Endometrium (tissue), 2 donors: ENCODE measurements around the gene AOPEP.
"Not testable (repeated sequence)": the region's sequence is repeated elsewhere in the genome, so short reads cannot be mapped to it uniquely, and the experiment has no call there.

Source experiments
- FAIRE-seq: peaks from 2 replicates; lab custom pipeline; 2012; peaks lifted over from hg19 to GRCh38; lab: Jason Lieb, UNC
- donor health status: control.
- donor health status: control.

Gene AOPEP

DNA sequence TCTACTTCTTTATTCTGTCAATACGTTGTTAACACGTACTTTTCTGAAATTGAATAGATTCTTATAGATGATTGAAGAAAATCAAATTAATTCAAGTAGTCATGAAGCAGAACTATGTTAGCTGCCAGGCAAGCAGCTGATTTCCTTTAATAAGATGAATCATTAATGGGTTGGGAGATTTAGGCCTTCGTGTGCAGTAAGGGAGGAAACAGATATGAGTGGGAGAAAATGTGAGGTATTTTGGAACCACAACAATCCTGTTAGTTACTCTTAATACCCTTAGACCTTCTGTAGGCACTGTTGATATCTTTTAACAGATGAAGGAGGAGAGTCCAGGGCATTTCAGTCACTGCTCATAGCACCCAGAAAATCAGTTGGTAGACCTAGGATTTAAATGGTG, 121.0 kb downstream of the AOPEP start:
- FAIRE-seq, result no peak

DNA sequence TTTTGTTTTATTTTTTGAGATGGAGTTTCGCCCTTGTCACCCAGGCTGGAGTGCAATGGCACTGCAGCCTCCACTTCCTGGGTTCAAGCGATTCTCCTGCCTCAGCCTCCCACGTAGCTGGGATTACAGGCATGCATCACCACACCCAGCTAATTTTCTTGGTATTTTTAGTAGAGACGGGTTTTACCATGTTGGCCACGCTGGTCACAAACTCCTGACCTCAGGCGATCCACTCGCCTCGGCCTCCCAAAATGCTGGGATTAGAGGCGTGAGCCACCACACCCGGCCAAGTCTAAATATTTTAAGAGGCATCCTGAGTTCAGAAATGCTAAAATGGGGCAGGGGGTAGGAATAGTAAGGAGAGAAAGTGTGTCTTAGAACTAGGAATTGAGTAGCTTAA, 122.3 kb downstream of the AOPEP start:
- not testable (repeated sequence) for FAIRE-seq

DNA sequence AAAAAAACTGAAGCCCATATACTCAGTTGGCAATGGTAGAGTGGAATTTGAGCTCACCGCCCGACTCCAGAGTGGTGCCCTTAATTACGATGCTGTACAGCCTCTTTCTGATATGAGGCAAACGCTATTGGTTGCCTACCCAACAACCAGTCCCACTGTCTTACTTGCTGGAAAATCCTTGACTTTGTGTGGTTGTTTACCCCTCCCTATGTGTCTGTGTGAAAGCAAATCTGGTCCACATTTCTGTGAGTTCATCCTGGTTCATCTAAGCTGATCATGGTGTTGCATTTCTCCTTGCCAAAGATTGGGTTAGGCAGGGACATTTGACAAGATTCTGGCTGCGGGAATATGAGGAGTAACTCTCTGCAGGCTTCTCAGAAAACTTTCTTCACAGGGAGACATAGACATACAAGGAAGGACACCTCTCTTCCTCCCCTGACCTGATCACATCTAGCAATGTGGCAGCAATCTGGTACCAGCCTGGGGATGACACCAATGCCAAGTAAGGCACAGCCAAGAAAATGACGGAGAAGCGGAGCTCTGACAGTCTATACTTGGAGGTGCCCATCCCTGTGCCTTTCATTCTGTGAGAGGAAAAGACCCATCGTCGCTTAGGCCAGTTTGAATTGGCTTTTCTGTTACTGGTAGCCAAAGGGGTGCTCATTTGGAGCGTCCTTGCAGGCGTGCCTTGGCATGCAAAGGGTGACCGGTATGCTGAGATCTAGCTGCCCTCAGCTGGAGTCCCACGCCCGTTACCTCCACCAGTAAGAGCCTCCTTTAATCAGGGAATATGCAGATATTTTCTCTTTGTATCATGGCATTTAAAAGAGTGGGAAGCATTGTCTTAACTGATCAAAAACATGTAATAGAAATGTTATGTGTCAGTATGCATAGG, 124.3 kb downstream of the AOPEP start:
- no peak for FAIRE-seq

DNA sequence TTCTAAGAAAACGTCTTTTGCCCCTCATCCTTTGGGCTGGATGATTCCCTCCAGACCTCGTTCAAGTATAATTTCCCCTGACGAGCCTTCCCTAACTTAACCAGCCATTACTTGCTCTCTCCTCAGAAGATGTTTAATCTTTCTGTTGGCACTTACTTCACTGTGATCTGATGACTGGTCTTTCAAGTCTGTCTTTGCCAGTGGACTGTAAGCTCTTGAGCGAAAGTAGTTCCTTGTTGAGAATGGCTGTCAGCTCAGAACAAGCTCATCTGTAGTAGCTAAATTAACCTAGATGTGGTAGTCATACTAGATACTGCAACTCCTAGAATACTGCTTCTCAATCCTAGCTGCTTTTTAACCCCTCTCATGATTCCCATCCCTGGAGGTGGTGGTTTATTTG, 125.0 kb downstream of the AOPEP start:
- FAIRE-seq, result no peak

DNA sequence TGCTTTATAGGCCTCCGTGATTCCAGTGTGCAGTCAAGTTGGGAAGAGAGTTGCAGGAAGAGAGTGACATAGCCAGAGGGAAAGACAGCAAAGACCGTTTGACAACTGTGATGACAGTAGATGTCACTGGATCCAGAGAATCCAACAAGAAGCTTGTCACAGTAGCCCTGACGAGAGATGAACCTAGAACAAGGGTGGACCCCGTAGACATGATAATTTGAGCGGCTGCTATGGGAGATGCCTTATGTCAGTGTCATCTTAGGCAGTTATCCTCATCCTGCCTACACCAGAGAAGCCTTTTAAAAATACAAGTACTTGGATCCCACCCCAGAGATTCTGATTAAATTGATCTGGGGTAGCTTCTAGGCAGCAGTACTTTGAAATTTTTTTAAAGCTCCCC, 125.4 kb downstream of the AOPEP start:
- FAIRE-seq, result no peak

DNA sequence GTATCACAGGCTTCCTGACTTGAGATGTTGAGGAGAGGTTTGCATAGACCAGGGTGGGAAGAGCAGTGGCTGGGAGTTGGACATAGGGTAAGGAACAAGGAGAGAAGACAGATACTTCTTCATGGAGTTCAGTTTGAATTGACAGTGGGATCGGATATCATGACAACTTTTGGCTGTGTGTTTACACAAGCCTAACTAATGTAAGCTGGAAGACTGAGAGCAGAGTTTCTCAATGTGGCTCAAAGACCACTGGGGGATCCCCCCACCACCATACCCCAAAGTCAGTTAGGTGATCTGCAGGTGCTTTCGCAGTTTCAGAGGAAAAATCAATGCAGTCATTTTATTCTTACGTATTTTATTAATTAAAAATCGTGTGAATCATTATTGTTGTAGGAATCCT, 125.9 kb downstream of the AOPEP start:
- no peak for FAIRE-seq

DNA sequence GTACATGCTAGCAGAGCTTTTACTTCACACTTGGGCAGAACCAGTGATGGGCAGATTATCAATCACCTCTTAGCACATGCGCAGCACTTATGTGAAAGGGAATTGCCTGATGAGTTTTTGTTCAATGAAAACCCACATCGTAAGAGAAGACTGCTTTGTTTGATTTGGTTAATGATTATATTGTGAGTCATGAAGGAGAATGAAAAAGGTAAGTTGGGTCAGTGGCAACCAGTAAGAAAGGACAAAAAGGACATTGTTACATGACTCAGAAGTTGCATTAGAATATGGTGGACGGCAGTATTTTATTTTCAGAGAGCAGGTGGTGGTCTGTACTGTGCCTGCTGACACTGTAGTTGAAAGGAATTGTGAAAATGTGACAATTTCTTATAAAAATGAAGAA, 127.4 kb downstream of the AOPEP start:
- FAIRE-seq, result no peak

DNA sequence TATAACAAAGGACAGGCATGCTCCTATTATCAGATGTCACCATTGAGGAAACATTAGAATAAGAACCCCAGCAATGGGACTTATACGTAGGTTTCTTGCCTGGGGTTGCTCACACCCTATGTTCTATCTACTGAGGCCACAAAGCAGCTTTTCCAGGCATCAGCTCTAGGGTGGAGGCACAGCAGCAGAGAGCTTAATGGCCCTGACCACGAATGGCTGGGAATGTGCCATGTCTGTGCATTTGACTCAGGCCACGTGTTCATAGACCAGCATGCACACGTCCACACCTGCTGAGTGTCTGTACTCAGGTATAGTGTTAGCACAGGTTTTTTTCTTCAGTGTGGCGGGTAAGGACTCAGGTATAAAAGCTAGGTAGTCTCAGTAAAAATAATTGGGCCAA, 129.4 kb downstream of the AOPEP start:
- FAIRE-seq, result no peak

DNA sequence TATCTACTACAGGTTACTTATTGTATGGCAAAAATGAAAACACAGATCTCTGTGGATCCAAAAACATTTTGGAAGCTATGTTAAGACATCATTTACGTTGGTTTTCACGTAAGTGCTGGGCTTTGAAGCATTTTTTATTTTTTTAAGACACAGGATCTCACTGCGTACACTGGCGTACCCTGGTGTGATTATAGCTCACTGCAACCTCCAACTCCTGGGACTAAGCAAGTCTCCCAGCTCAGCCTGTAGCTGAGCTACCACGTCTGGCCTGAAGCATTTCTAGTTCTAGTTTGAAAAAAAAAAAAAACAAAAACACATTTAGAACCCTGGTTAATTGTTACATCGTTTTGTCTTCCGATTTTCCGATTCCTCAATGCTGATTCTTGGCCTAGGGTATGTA, 131.3 kb downstream of the AOPEP start:
- FAIRE-seq, result no peak

DNA sequence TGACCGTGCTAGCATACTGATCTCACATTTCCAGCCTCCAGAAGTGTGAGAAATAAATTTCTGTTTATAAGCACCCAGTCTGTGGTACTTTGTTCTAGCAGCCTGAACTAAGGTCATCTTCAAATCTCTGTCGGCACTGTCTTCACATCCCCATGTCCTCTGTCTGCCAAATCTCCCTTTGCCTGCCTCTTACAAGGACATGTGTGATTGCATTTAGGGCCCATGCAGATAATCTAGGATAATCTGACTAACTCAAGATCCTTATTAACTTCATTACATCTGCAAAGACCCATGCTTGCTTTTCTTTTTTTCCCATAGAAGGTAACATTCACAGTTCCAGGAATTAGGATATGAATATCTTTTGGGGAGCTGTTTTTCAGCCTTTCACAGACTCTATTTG, 132.7 kb downstream of the AOPEP start:
- FAIRE-seq, result no peak

DNA sequence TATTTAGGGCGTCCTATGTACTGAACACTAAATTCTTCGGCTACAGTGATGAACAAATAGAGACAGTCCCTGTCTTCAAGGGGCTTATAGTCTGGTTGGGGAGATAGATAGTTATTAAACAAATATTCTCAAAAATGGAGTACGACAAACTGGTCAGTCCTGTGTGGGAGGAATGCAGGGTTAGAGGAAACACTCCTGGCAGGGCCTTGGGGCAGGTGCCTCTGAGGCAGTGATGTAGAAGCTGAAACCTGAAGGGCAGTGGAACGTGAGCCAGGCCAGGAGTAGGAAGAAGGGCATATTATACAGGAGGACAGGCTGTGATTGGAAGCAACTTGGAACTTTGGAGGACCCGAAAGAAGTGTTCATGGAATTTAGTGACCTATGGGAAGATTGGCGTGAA, 133.4 kb downstream of the AOPEP start:
- no peak for FAIRE-seq

DNA sequence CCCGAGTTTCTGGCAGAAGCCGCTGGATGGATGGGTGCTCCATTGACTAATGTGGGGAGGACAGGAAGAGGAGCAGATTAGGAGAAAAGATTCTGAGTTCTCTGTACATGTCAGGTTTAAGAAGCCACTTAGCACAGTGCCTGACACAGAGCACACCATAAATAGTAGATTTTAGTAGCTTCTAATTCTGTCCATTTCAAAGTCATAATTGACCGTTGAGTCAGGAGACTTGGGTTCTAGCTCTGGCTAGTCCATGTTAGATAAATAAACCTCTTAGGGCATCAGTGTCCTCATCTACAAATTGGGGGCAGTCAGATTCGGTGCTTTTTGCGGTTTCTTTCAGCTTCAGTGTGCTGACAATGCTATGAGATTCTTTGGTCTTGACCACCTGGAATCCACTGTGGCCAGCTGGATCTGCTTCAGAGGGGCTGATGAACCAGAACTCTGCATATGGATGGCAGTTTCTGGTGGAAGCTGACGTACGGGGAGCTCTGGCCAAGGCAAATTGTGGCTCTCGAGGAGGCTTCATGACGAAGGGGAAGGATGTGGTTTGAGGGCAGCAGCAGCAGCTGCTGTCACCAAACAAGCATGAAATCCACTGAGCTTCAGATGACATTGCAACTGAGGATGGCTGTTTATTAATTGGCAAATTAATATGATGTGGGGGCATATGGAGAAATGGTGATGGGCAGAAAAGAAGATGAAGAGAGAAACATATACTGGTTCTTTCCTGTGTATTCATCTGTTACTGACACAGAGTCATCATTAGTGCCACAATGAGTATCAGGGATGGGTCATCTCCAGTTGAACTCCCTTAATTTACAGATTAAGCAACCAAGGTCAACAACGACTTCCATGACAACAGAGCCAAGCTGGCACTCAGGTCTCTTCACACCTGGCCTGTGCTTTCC, 134.4 kb downstream of the AOPEP start:
- FAIRE-seq, result no peak

DNA sequence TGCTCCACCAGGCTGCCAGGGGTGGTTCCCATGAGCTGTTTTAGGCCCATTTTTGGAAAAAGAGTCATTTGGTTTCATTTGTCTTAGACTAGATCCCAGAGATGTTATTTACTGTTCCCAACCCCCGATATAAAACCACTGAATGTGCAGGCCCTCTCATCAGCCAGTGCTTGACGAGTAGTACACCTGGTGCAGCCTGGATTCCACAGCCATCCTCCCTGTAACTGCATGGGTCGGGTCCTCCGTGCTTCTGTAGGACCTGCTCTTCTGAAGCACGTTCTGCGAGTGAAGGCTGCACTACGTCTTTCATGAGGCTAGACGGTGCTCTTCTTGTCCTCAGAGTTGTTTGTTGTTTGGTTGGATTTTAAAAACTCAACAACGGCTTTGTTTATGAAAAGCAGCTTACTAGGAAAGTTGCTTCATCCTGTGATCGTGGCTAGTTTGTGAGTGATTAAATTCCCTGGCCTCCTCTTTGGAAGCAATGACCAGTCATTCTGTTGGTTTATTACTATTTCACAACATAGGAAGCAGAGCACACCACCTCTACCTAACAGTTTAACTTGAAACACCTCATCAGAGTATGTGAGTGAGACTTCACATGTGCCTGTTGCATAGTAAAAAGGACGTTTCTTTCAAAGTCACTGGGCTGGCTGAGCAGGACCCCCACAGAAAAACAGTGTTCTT, 135.2 kb downstream of the AOPEP start:
- FAIRE-seq, result no peak

DNA sequence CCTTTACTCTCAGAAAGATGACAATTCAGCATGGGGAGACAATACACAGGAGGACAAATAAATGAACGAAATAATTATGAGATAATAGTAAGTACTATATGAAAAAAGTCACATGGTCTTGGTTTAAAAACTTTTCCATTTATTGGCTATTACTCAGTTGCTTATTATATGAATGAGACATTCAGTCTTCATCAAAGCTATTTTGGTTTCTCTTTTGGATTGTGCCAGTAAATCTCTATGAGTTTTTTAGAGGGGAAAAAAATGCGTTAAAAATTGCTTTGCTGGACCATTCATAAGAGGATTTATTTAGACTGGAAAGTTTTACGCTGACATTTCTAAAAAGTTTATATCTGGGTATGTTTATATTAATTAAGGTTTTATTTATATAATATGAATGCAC, 137.7 kb downstream of the AOPEP start:
- no peak for FAIRE-seq

DNA sequence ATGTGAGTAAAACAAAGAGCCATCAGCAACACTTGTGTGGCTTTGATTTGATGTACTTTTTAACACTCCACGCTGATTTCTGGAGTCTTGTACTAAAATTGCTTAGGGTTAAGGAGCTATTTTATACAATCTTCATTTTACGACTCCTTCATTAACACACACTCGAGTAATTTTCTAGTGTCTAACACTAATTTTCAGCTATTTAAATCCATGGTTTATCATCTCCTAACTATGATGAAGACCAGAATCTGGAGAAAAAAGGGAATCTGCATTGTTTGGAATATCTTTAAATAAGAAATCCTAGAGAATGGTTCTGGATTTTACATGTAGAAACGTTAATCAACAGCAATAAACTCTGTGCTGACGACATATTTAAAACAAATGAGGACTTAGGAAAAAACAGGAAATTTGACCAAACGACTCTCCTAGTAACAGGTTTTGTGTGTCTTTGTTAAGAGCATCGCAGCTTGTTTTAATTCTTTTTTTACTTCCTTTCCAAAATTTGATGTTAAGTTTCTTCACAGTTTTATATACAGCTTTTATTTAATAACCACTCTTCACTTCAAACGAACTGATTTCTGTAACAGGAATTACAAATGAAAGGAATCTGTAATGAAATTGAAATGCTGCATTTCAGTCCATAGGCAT, 138.5 kb downstream of the AOPEP start:
- FAIRE-seq, result peak; percentile 53

DNA sequence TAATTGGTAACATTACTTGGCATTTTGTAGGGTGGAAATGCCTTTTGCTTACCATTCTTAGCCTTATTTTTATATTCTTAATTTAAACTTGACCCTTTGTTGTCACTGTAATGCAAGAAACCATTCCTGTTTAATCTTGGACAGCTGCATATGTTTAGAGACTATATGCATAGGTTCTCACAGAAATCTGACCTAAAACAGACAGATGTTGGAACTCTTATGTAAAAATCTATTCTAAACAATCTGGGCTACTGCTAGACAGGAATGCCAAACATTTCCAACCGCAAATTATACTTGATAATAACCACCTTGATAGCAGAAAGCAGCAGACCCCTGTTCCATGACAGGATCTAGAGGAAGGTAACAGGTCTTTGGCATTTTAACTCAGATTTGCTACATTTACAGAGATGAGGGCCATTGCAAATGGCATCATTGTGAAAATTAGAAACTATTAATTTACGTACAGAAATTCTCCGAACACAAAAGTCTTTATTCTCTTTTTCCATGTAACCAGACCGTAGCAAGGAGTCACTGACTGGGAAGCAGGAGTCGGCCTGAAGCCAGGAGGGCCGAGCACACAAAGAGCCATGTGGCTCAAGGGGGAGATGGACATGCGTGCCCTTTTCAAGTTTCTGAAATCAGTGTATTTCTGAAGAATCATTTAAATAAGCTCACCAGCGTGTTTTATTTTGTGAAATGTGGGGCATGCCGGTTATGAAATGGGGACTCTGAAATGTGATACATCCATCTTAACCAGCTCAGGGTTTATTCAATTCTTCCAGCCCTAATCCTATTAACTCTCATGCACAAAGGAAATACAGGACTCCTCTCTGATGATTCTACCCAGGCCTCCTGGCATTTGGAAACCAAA, 139.3 kb downstream of the AOPEP start:
- FAIRE-seq, result no peak

DNA sequence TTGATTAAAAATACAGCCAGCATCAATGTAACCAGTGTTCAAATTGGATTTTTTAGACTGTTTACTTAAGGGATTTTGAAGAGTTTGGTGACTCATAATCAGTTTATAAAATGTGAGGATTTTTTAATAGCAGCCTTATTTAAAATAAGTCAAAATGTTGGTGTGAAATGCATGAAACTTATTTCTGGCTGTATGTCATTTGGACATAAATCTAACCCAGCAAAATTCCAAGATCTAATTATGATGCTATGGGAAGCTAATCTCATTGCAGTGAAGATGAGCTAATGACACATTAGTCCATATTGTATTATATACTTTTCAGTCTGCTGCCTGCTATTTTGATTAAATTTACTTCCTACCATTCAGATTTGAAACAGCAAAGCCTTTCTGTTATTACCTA, 140.3 kb downstream of the AOPEP start:
- no peak for FAIRE-seq

DNA sequence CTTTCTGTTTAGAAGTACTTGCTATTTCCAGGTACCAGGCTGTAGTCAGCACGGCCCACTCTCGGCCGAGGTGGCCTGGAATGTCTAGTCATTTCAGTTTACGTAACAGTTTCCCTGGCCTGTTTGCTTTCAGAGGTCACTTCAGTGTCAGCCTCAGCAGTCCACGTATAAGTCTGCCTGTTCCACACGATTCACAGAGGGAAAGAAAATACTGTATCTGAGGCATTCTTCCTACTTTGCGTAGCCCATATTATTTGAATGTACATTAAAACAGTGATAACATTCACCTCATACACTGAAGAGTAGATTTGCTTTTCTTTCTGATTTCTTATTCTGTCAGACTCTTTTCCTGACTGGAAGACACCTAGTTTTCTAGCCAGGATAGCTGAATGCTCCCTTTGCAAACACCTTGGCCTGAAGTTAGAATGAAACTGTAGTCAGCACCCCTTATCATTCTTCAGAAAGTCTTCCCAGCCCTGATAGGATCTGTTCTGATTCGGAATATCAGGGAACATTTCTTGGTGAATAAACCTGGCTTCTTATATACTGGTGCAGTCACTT, 140.9 kb downstream of the AOPEP start:
- no peak for FAIRE-seq

DNA sequence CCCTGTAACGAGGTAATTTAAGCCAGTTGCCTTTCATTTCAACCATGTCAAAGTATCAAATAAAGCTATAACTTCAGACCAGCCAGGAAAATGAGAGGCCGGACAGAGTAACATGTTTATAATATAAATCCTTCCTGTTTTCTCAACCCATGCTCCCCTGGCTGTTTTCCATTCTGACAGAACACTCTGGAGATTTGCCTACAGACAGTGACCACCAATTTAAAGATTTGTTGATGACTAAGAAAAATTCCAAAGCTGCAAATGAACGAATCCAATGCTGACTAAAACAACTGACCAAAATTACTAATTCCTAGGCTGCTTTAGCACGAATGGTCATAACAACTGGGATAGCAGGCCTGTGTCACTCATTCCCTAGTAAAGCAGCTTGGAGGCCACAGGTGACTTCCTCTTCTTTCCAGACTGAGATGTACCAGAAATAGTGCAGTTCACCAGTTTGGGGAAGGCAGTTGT, 141.4 kb downstream of the AOPEP start:
- peak; percentile 46 for FAIRE-seq

DNA sequence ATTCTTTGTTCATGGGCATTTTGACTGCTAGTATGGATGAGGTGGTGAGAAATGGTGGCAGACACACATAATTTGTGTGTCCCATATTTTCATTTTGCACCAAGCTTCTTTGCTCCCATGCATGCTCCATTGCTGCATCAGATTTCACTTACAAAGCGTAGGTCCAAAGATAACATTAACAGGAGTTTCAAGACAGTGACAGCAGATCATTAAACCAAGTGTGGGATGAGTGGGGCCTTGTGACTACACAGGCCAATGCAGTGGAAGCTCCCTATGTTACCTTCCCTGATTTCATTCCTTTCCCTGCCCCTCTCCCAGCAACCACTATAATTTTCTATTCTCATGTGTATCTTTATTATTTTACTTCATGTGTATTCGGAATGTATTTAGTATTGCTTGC, 142.0 kb downstream of the AOPEP start:
- FAIRE-seq, result no peak

DNA sequence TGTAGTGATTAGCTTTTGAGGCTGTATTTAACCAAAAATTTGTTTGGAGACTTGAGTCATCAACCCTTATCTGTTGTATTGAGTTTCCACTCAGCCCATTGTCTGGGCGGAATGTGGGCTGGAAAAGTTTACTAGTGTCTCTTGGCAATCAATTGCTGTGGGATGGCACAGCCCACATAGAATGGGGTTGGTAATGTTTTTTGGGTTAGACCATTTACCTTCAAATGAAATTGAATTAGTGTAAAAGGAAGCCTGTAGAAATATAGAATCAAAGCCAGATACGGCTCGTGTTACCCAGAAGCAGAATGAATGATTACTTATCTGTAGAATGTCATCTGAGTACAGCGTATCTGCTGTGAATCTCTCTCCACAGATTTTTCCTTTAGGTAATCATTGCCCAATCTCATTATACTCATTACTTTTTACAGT, 142.9 kb downstream of the AOPEP start:
- FAIRE-seq, result no peak
